HepG2 (cell line): ENCODE data around the gene ITCH. TPM values are rescaled to one million over a fixed set of nuclear protein-coding genes. Genes with fewer than 3 reads are reported as not detected.
A peak's percentile ranks its signal among the peaks of the same experiment; 100 is the strongest.

Source experiments
- ATAC-seq: fragments of 200-7000 bp; cut with Tn5 transposase; 3 replicates; pipeline ENCODE4 v1.9.1; 2020; ENCODE audit warnings: mild to moderate bottlenecking, moderate library complexity
- BruUV-seq: library from RNA; stranded (reverse); fragments of 400-500 nt; replicated peaks from 2 replicates; lab custom pipeline; 2021; lab: Mats Ljungman, UMichigan
- CTCF ChIA-PET: fragments of 300-600 bp; formaldehyde crosslinking; extraction: SDS; loops from one replicate; lab custom pipeline; 2021; ENCODE audit warnings: low total read pairs, inconsistent platforms, low intra/inter-chr PET ratio; lab: Yijun Ruan, JAX
- POLR2A ChIA-PET: fragments of 350-600 bp; sonication (Branson Sonifier 250); formaldehyde crosslinking; loops from one replicate; lab custom pipeline; 2020; ENCODE audit warnings: antibody characterized with exemption, inconsistent platforms; lab: Yijun Ruan, JAX
- DNase-seq: peaks from one replicate; pipeline ENCODE4 v3.0.0-alpha.2; 2015; ENCODE audit warnings: low spot score
- FAIRE-seq: peaks from 3 replicates; lab custom pipeline; 2011; peaks lifted over from hg19 to GRCh38; lab: Jason Lieb, UNC
- H2AFZ ChIP-seq: one replicate; pipeline ENCODE4 v1.6.1; 2011; ENCODE audit warnings: low read length, inconsistent platforms
- H3K27ac ChIP-seq: fragments of 300-600 bp; 3 replicates; pipeline ENCODE4 v1.8.0; 2011; ENCODE audit warnings: mixed run types, mild to moderate bottlenecking, mixed read lengths, low read length, inconsistent platforms; ENCODE audit not compliant: insufficient read depth; ENCODE audit errors: extremely low read length
- H3K27me3 ChIP-seq, 2 experiments: fragments of 200-600 bp in 1 of 2; 2 replicates in 1 of 2; 3 replicates in 1 of 2; pipeline versions ENCODE4 v1.6.0 to v1.8.0; 2011; ENCODE audit warnings: low read length in 2 of 2, mild to moderate bottlenecking in 2 of 2, moderate library complexity in 2 of 2, inconsistent platforms in 1 of 2; ENCODE audit not compliant: insufficient read depth in 2 of 2, control insufficient read depth in 1 of 2
- H3K36me3 ChIP-seq, 2 experiments: fragments of 200-600 bp in 1 of 2; replicated peaks in 1 of 2; 2 replicates in 1 of 2; 3 replicates in 1 of 2; pipeline versions ENCODE4 v1.5.1 to v1.8.0; 2011; ENCODE audit warnings: low read length in 2 of 2, inconsistent platforms in 1 of 2; ENCODE audit not compliant: insufficient read depth in 2 of 2, control insufficient read depth in 1 of 2
- H3K4me1 ChIP-seq: 2 replicates; pipeline ENCODE4 v1.5.1; 2012; ENCODE audit warnings: low read length, inconsistent platforms; ENCODE audit not compliant: insufficient read depth
- H3K4me2 ChIP-seq: 2 replicates; pipeline ENCODE4 v1.6.0; 2011; ENCODE audit warnings: low read depth, low read length, inconsistent platforms
- H3K4me3 ChIP-seq, 3 experiments: fragments of 200-600 bp in 1 of 3; sonication (generic), shearing (Covaris generic) in 1 of 3; replicated peaks in 1 of 3; 2 replicates each; pipeline ENCODE4 v1.5.1; 2011 to 2016; ENCODE audit warnings: low read length in 3 of 3, inconsistent platforms in 2 of 3, low read depth in 2 of 3, mild to moderate bottlenecking in 2 of 3, control low read depth in 1 of 3, mixed read lengths in 1 of 3; ENCODE audit not compliant: insufficient read depth in 1 of 3
- H3K79me2 ChIP-seq: one replicate; pipeline ENCODE4 v1.6.1; 2011; ENCODE audit warnings: low read length, inconsistent platforms; ENCODE audit not compliant: insufficient read depth
- H3K9ac ChIP-seq: 2 replicates; pipeline ENCODE4 v1.6.0; 2011; ENCODE audit warnings: mild to moderate bottlenecking, low read depth, low read length, inconsistent platforms; ENCODE audit not compliant: insufficient read depth
- H3K9me3 ChIP-seq: 2 replicates; pipeline ENCODE4 v1.5.1; 2012; ENCODE audit warnings: mild to moderate bottlenecking, low read length
- H4K20me1 ChIP-seq: 2 replicates; pipeline ENCODE4 v1.6.0; 2011; ENCODE audit warnings: inconsistent platforms, mild to moderate bottlenecking, low read length, moderate library complexity; ENCODE audit not compliant: insufficient read depth
- AGO1 ChIP-seq: fragments of 200-400 bp; formaldehyde crosslinking; IDR thresholded peaks from 2 replicates; pipeline ENCODE4 v1.6.1; 2017; ENCODE audit warnings: mild to moderate bottlenecking, low read depth, low read length, moderate library complexity; ENCODE audit not compliant: poor library complexity, severe bottlenecking
- AHR ChIP-seq: IDR thresholded peaks from 2 replicates; pipeline ENCODE4 v1.6.1; 2018; ENCODE audit warnings: missing genetic modification reagents, missing compliant biosample characterization
- GABPB1 ChIP-seq: IDR thresholded peaks from 2 replicates; pipeline ENCODE4 v1.6.1; 2016; ENCODE audit warnings: mild to moderate bottlenecking, missing genetic modification reagents, moderate library complexity, missing compliant biosample characterization
- MIXL1 ChIP-seq: IDR thresholded peaks from 2 replicates; pipeline ENCODE4 v1.6.1; 2016
- MLX ChIP-seq: IDR thresholded peaks from 2 replicates; pipeline ENCODE4 v1.6.1; 2016
- MXI1 ChIP-seq: IDR thresholded peaks from 3 replicates; pipeline ENCODE4 v1.6.1; 2012; ENCODE audit warnings: low read depth, low read length, inconsistent platforms, borderline replicate concordance
- NFE2 ChIP-seq: sonication (generic); formaldehyde crosslinking; IDR thresholded peaks from 2 replicates; pipeline ENCODE4 v1.4.0; 2020; ENCODE audit warnings: missing genetic modification reagents
- ONECUT2 ChIP-seq: sonication (generic); formaldehyde crosslinking; IDR thresholded peaks from 2 replicates; pipeline ENCODE4 v1.4.0; 2020; ENCODE audit warnings: missing genetic modification reagents
- PAF1 ChIP-seq: IDR thresholded peaks from 2 replicates; pipeline ENCODE4 v1.6.1; 2016; ENCODE audit warnings: missing genetic modification reagents, missing compliant biosample characterization
- PHB2 ChIP-seq: fragments of 450-650 bp; IDR thresholded peaks from 2 replicates; pipeline ENCODE4 v1.6.1; 2018; ENCODE audit not compliant: partially characterized antibody
- PPARG ChIP-seq: conservative IDR thresholded peaks from 2 replicates; pipeline ENCODE4 v1.6.1; 2016; ENCODE audit warnings: missing biosample characterization, missing genetic modification reagents
- SALL1 ChIP-seq: sonication (generic); formaldehyde crosslinking; IDR thresholded peaks from 2 replicates; pipeline ENCODE4 v1.8.0; 2022; ENCODE audit warnings: mild to moderate bottlenecking, missing genetic modification reagents
- SP5 ChIP-seq: IDR thresholded peaks from 2 replicates; pipeline ENCODE4 v1.6.1; 2016; ENCODE audit warnings: low read depth, borderline replicate concordance
- STAT6 ChIP-seq: sonication (generic); formaldehyde crosslinking; IDR thresholded peaks from 2 replicates; pipeline ENCODE4 v1.4.0; 2020; ENCODE audit warnings: missing genetic modification reagents, mild to moderate bottlenecking, borderline replicate concordance
- ZNF124 ChIP-seq: sonication (generic); formaldehyde crosslinking; IDR thresholded peaks from 2 replicates; pipeline ENCODE4 v1.4.0; 2020; ENCODE audit warnings: missing genetic modification reagents
- ZNF335 ChIP-seq: sonication (generic); formaldehyde crosslinking; IDR thresholded peaks from 2 replicates; pipeline ENCODE4 v1.4.0; 2020; ENCODE audit warnings: missing genetic modification reagents
- ZNF33B ChIP-seq: sonication (generic); formaldehyde crosslinking; IDR thresholded peaks from 2 replicates; pipeline ENCODE4 v1.5.1; 2020; ENCODE audit warnings: mild to moderate bottlenecking, missing genetic modification reagents
- ZNF510 ChIP-seq: sonication (generic); formaldehyde crosslinking; IDR thresholded peaks from 2 replicates; pipeline ENCODE4 v1.4.0; 2020; ENCODE audit warnings: low read depth, mild to moderate bottlenecking, missing genetic modification reagents
- ZNF547 ChIP-seq: sonication (generic); formaldehyde crosslinking; IDR thresholded peaks from 2 replicates; pipeline ENCODE4 v1.5.1; 2020; ENCODE audit warnings: mild to moderate bottlenecking, missing genetic modification reagents
- ZNF800 ChIP-seq: sonication (generic); formaldehyde crosslinking; IDR thresholded peaks from 2 replicates; pipeline ENCODE4 v1.4.0; 2020; ENCODE audit warnings: missing genetic modification reagents
- ZNF839 ChIP-seq: sonication (generic); formaldehyde crosslinking; IDR thresholded peaks from 2 replicates; pipeline ENCODE4 v1.4.0; 2020; ENCODE audit warnings: missing genetic modification reagents, mild to moderate bottlenecking, borderline replicate concordance
- ZNF850 ChIP-seq: sonication (generic); formaldehyde crosslinking; conservative IDR thresholded peaks from 2 replicates; pipeline ENCODE4 v1.9.0; 2021; ENCODE audit warnings: mild to moderate bottlenecking, missing genetic modification reagents
- WGBS: methylation state at CpG from one replicate; pipeline ENCODE4 v1.1.6; 2017; ENCODE audit warnings: low lambda C conversion rate; 5-methylcytosine and 5-hydroxymethylcytosine counted together
- in situ Hi-C: cut with HindIII; loops from 2 replicates; pipeline ENCODE4 v1.10.0; 2017; ENCODE audit warnings: low pct_unique_long_range_greater_than_20kb; ENCODE audit not compliant: extremely low pct_ligation_motif_present
- intact Hi-C: fragments of 100-400 bp; cut with micrococcal nuclease; formaldehyde crosslinking; loops from one replicate; pipeline ENCODE4 v1.10.0; 2022; ENCODE audit not compliant: unreplicated experiment
- polyA plus RNA-seq, 8 experiments: library from polyadenylated mRNA; depleted of rRNA in 3 of 8; stranded (reverse) in 7 of 8; unstranded in 1 of 8; fragments of >200 nt; fragmentation: Illumina TruSeq in 4 of 8; extraction: Trizol in 4 of 8; gene quantifications; 2 replicates each; pipeline versions ENCODE4 v1.2.1 to v1.2.3, GENCODE V29; 2011 to 2016; ENCODE audit warnings: low read depth in 4 of 8, missing spikeins in 1 of 8, mixed read lengths in 1 of 8; ENCODE audit not compliant: insufficient read depth in 1 of 8
- total RNA-seq, 5 experiments: library from RNA; depleted of rRNA; stranded (reverse); fragments of >200 nt; fragmentation: Illumina TruSeq; extraction: Trizol; gene quantifications; 2 replicates each; pipeline ENCODE4 v1.2.3, GENCODE V29; 2016; ENCODE audit warnings: low read depth in 1 of 5

Gene ITCH
- total and polyA plus RNA-seq, 2 of the 13 experiments (the other 11 are each of a cell fraction or from before 2014, with no cell fraction given) = 20.5 to 112 TPM

GRCh38 chr20:34365765-34366213, 2.7 kb downstream of the ITCH start (continued):
- no peak for TF ChIP-seq GABPB1 (CRISPR knock-in tag)
- TF ChIP-seq ZNF839 = no peak
- TF ChIP-seq ZNF850 = no peak
- TF ChIP-seq MXI1 = no peak
- TF ChIP-seq ZNF335 (CRISPR knock-in tag) = 0 out of 2 replicates have a peak, but pooled peaks have one; percentile 41
- peak; percentile 69 for TF ChIP-seq PHB2
- TF ChIP-seq PAF1 = 0 out of 2 replicates have a peak, but pooled peaks have one; percentile 62
- TF ChIP-seq NFE2 = no peak
- no peak for TF ChIP-seq ZNF33B (CRISPR knock-in tag)
- TF ChIP-seq SP5 (CRISPR knock-in tag) = 0 out of 2 replicates have a peak, but pooled peaks have one; percentile 8

- 89% methylated on average over 5 of the region's 5 CpGs for WGBS
- TF ChIP-seq ZNF124 (CRISPR knock-in tag) (peak; percentile 67; the same call in 1 of the 2 replicates), AGO1 (no peak), STAT6 (CRISPR knock-in tag) (0 out of 2 replicates have a peak, but pooled peaks have one; percentile 8), ONECUT2 (CRISPR knock-in tag) (peak; percentile 67), AHR (CRISPR knock-in tag) (no peak), SALL1 (CRISPR knock-in tag) (peak; percentile 68), ZNF800 (0 out of 2 replicates have a peak, but pooled peaks have one; percentile 27), MIXL1 (CRISPR knock-in tag) (peak; percentile 46; the same call in 1 of the 2 replicates), MLX (CRISPR knock-in tag) (0 out of 2 replicates have a peak, but pooled peaks have one; percentile 18), PPARG (CRISPR knock-in tag) (no peak), ZNF547 (CRISPR knock-in tag) (0 out of 2 replicates have a peak, but pooled peaks have one; percentile 29), ZNF510 (CRISPR knock-in tag) (no peak)
Measured at GRCh38 chr20:34367155-34367554, 4.1 kb downstream of the ITCH start.

More at GRCh38 chr20:34367155-34367554, 4.1 kb downstream of the ITCH start:
- Histone ChIP-seq H3K27me3 (no peaks in the 10 kb centered on the region; a peak in 1 of 5 replicates), H3K36me3 (peaks cover 17 to 27% of the 10 kb centered on the region in 2 experiments), H3K9ac (no peak overlapping the region), H3K4me1 (peaks cover 54% of the 10 kb centered on the region), H3K27ac (peak overlapping the region; percentile 3), H3K79me2 (peaks cover 75% of the 10 kb centered on the region), H3K9me3 (no peaks in the 10 kb centered on the region), H3K4me3 (no peak overlapping the region), H2AFZ (no peak overlapping the region), H4K20me1 (peaks cover 40% of the 10 kb centered on the region), H3K4me2 (peak overlapping the region; percentile 41)
- intact Hi-C loops (loop anchor here (5.0 kb wide), 1 partner anchor 40 kb away; no protein-coding TSS in a partner anchor), in situ Hi-C loops (no loop called here)
- CTCF ChIA-PET = interaction anchor here (2.0 kb wide), 1 partner anchor 55 kb away, joined by 8 read pairs; no protein-coding TSS in a partner anchor
- ATAC-seq (no peak), DNase-seq (no peak), FAIRE-seq (no peak)
- POLR2A ChIA-PET = interaction anchor here (0.8 to 3.1 kb wide), 7 partner anchors 9 to 149 kb away, joined by 3 to 20 read pairs (median 3); partner anchors contain the start of gene DYNLRB1
- BruUV-seq = no TSS peak
